HG02642 (cell line): ENCODE data around the gene MCTP2.

Experiments
- ATAC-seq: cut with Tn5 transposase; IDR thresholded peaks from one replicate; pipeline ENCODE4 v1.9.1; 2021; ENCODE audit warnings: mild to moderate bottlenecking; ENCODE audit not compliant: unreplicated experiment, poor library complexity

MCTP2 gene

GRCh38 chr15:94338243-94338846, 107.0 kb downstream of the MCTP2 start:
- no peak for ATAC-seq

- no peak for ATAC-seq
Observed at GRCh38 chr15:94346282-94346681, 114.9 kb downstream of the MCTP2 start.

GRCh38 chr15:94348084-94348483, 116.7 kb downstream of the MCTP2 start:
- ATAC-seq = no peak

GRCh38 chr15:94351031-94351535, 119.7 kb downstream of the MCTP2 start:
- ATAC-seq = no peak

- no peak for ATAC-seq
Observed at GRCh38 chr15:94352636-94353487, 121.5 kb downstream of the MCTP2 start.

- ATAC-seq = no peak
Observed at GRCh38 chr15:94353488-94353820, 122.1 kb downstream of the MCTP2 start.

- no peak for ATAC-seq
Observed at GRCh38 chr15:94354655-94355054, 123.3 kb downstream of the MCTP2 start.

- ATAC-seq = no peak
Observed at GRCh38 chr15:94359716-94360115, 128.4 kb downstream of the MCTP2 start.

- no peak for ATAC-seq
Observed at GRCh38 chr15:94360251-94360685, 128.9 kb downstream of the MCTP2 start.

GRCh38 chr15:94362385-94363092, 131.2 kb downstream of the MCTP2 start:
- ATAC-seq = no peak

GRCh38 chr15:94363382-94363781, 132.0 kb downstream of the MCTP2 start:
- ATAC-seq = no peak

- no peak for ATAC-seq
Observed at GRCh38 chr15:94366781-94367180, 135.4 kb downstream of the MCTP2 start.

- no peak for ATAC-seq
Observed at GRCh38 chr15:94367726-94368535, 136.6 kb downstream of the MCTP2 start.

GRCh38 chr15:94370206-94370935, 139.0 kb downstream of the MCTP2 start:
- ATAC-seq = no peak

GRCh38 chr15:94370936-94371285, 139.6 kb downstream of the MCTP2 start:
- no peak for ATAC-seq

GRCh38 chr15:94372821-94373220, 141.5 kb downstream of the MCTP2 start:
- ATAC-seq = no peak

- no peak for ATAC-seq
Observed at GRCh38 chr15:94375997-94376396, 144.6 kb downstream of the MCTP2 start.

GRCh38 chr15:94379986-94380385, 148.6 kb downstream of the MCTP2 start:
- no peak for ATAC-seq

- ATAC-seq = no peak
Observed at GRCh38 chr15:94380798-94381197, 149.4 kb downstream of the MCTP2 start.

- ATAC-seq = no peak
Observed at GRCh38 chr15:94381384-94381783, 150.0 kb downstream of the MCTP2 start.
